Measurements from ENCODE around the gene ANKRD31.

ANKRD31 gene

GRCh38 chr5:75057561-75057960 lies 179.1 kb downstream of the ANKRD31 start:
- DNase-seq, result no peak

DNA sequence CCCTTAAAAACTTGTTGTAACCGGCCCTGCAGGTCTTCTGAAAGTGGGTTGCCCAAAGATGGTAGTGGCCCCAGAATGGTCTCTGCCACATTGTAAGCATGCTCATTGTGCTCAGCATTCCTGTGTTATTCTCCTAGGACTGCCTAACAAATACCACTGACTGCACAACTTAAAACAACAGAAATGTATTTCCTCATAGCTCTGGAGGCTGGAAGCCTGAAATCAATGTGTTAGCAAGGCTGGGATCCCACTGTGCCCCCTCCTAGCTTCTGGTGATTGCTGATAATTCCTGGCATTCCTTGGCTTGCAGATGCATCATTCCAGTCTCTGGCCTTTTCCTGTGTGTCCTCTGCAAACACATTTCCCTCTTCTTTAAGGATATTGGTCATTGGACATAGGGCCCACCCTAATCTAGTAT lies 180.9 kb downstream of the ANKRD31 start:
- DNase-seq, result no peak

DNA sequence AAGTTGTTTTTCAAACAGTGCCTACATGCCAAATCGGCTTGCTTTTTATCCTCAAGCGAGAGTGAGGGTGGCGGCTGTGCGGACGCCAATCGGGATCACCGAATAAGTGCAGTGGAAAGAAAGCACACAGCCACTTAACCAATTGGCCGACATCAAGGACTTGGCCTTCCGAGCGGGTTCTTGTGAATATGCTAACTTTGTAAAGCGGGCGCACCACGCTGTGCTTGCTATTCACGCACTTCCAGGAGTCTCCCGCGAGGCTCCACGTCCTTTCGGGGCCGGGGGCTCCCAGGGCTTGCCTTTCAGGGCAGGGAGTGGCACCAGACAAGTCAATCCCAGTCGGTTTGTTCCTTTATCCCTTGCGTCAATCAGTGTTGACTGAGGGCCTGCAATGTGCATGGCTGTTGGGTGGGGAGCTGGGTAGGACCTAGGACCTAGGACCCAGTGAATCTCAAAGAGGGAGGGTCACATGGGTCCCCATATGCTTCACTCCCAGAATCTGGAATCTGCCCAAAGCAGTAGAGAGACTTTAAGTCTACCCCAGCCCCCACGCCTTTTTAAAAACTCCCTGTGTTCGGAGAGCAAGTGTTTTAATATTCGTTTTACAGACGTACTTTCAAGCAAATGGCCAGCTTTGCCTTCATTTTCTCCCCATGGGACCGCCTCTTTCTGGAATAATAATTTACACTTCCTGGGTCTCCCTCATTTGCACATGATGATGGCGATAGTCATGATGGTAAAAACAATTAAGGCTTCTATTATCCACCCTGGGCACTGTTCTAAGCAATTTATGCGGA lies 182.3 kb downstream of the ANKRD31 start:
- DNase-seq, result no peak

GRCh38 chr5:75053304-75054133 lies 183.2 kb downstream of the ANKRD31 start:
- no peak for DNase-seq

DNA sequence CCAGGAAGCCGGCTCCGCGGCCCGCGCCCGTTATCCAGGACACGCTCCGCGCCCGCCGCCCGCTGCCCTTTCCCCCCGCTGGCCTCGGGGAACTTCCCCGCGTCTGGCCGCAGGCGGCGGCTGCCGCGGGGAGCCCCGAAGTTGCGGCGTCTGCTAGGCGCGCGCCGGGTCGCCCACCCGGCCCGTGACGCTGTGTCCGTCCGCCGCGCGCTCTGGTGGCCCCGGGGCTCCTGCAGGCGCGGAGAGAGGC lies 183.7 kb downstream of the ANKRD31 start:
- no peak for DNase-seq

DNA sequence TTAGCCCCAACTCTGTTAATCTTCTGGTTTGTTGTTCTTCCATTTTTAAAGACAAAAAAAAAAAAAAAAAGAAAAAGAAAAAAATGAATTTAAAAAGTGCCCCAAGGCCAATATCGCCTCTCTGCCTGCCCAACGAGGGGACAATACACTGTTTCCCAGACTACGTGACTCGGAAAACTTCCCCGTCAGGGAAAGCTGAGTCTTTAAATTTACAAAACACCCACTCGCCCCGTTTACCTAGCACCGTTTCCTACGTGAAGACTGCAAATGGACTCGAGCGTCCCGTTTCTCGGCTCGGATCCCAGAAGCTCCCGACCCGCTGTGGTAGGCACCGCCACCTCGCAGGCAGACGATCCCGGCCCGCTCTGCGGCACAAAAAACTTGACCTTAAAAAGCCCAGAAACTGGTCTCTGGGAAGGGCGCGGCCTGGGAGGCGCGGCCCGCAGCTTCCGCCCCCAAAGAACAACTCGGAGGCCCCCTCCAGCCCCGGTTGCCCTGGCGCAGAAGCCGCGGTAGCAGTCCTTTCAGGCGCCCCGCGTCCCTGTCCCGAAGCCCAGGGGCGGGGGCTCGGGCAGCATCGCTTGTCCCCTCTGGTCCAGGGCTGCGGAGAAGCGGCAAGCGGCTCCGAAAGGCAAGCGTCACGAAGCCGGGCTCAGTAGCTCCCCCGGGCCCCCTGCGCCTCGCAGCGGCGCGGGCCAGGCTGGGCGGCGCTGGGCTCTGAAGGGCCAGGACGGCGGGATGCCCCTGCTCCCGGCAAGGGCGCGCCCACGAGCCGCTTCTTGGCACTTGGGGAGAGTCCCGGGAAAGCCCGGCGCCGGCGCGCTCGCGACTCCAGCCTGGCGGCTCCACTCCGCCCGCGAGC lies 184.3 kb downstream of the ANKRD31 start, which contains the start of gene GCNT4:
GCNT4 (minus strand) TSS at position 367 of the 862 bp plus-strand sequence. CDS start 22,521 bp downstream, outside the sequence.
- DNase-seq, result no peak

DNA sequence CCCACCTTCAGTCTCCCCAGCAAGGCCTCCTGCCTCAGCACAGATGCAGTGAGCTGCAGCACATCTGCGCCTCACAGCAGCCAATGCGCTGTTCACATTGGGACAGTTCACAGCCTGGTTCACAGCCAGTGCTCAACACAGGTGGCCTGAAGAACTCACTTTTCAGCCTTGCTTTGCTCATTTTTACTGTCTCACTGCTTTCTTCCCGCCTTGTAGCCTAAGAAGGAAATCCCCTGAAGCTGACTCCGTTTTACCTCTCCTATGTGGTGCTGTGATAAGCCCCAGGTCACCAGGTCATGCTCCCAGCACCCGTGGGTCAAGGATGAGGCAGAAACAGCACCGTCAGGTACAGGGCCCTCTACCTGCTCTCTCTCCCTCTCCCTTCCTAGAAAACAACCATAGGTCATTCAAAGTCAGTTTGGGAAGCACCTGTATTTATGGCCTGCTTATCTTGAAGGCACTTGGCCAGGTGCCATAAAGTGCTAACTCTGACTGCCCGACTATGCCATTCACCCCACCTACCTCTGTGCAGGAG lies 185.4 kb downstream of the ANKRD31 start:
- DNase-seq, result no peak

- DNase-seq, result no peak
These were observed 186.3 kb downstream of the ANKRD31 start for GRCh38 chr5:75050415-75050814.

GRCh38 chr5:75049456-75050351 lies 187.0 kb downstream of the ANKRD31 start:
- no peak for DNase-seq

DNA sequence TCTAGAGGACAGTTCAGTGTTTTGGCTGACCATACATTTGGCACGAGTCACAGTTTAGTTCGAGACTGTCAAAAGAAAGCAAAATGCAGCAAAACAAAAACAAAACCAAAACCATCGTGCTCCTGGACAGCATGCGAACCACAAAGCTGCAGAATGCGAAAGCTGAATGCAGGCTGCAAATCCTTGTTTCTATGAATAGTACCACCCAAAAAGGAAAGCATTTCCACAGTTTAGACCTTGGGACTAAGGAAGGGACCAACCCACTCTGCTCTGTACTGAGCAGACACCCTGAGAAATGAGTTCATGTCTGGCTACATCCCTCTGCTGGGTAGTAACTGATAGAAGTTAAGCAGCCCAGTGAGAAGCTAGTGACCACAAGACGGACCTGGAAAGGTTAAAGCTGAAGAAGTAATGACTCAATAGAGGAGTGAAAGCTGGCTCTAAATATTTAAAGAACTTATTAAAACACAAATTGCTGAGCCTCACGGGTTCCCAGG lies 188.2 kb downstream of the ANKRD31 start:
- no peak for DNase-seq

- no peak for DNase-seq
These were observed 189.3 kb downstream of the ANKRD31 start for GRCh38 chr5:75047356-75047755.

DNA sequence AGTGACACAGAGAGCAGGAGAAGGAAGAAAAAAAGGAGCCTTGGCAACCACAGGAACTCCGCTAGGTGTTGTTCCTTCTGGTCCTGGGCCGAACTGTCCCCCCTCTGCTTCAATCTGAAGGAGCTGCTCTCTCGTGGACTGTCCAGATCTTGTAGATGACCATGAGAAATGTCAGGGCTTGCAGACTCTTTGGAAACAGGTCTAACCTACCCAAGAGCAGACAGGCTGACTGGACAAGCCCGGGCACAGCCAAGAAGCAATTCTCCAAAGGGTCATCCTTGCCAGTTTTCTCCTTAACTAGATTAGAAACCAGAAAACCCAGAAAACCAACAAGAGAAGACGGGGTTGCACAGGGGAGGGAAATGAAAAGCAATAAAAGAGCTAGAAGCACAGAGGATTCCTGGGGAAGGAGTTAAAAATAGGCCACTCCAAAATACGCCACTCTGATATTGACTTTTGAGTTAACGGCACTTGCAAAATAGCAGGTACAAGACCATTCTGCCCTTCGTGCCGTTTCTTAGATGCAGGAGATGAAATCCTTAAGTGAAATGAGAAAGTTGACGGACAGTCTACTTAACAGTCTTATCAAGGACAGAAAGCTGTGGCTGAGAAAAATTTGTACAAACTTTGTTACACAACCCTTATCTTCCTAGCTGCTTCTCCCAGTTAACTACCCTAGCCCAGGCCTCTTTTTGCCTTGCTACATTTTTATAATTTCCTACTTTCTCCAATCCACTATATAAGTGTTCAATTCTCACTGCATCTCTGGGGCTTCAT lies 190.1 kb downstream of the ANKRD31 start:
- DNase-seq, result no peak

- no peak for DNase-seq
These were observed 191.6 kb downstream of the ANKRD31 start for GRCh38 chr5:75045071-75045470.

DNA sequence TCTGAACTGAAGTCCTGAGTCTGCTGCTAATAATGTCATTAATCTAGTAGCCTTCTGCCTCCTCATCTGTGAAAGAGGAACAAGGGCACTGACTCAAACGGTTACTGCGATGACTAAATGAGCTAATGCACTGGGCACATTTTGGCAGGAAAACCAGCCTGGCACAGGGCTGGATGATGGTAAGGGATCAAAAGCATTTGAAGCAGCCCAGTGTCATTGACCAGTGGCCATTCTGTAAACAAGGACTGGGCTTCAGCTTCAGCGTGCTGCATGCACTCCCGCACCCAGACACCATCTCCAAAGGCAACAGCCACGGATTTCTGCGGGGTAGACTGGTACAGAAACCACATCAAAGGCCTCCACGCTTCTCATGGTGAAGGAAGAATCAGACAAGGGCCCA lies 192.3 kb downstream of the ANKRD31 start:
- no peak for DNase-seq

GRCh38 chr5:75043633-75044264 lies 192.9 kb downstream of the ANKRD31 start:
- no peak for DNase-seq

GRCh38 chr5:75042522-75042921 lies 194.2 kb downstream of the ANKRD31 start:
- no peak for DNase-seq

DNA sequence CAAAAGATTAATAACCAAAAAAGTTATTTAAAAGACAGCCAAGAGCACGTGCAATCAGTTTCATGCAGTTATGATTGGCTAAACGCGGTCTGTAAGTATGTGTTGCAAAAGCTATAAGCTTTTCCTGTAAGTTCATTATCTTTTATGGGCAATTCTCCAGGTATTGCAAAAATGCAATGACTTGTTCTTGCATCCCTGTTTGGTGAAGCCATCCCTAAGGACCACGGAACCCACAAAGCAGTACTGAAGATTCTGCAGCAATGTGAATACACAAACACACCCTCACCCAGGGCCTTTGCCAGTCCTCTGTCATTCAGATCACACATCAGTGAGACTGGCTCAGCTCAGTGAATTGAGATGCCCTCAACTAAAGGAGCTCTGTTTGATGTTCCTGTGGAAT lies 195.7 kb downstream of the ANKRD31 start:
- no peak for DNase-seq

GRCh38 chr5:75037106-75037505 lies 199.6 kb downstream of the ANKRD31 start:
- no peak for DNase-seq

DNA sequence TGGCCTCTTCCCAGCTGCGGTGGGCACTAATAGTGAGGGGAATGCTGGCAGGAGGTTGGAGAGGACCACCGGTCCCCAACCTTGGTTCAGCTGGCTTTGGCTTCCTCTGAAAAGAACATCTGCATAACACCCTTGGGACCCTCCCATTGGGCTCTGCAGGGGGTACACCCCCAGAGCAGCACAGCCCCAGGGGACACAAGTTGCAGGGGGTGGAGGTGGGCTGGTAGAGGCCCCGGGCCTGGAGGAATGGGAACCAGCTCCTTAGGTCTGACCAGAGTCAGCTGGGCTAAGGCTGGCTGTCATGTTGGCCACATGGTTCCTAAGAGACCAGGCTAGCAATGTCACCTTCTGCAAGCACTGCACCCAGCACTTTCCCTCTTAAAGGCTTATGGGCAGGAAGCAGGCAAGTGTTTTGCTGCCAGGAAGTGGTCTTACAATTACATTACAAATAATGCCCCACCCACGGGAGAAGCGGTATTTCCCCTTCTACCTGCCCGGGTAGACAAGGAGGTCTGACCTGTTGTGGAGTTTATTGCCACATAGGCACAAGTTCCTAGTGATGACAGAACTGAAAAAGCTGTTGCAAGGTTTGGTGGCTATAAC lies 202.4 kb downstream of the ANKRD31 start:
- DNase-seq, result no peak

GRCh38 chr5:75031366-75031765 lies 205.3 kb downstream of the ANKRD31 start:
- no peak for DNase-seq
